ENCODE measurements around the gene LOX. TPM values are rescaled to one million over a fixed set of nuclear protein-coding genes. Genes with fewer than 3 reads are reported as not detected.

The LOX gene
- total RNA-seq, 1 donor: 0.42 TPM

- Histone ChIP-seq H3K4me3 (ENCODE audit: low read length) (no peak overlapping the region), H3K4me1 (ENCODE audit: insufficient read depth, low read length) (peaks cover 18% of the 10 kb centered on the region), H3K9me3 (ENCODE audit: low read depth, low read length) (no peaks in the 10 kb centered on the region), H3K27me3 (ENCODE audit: insufficient read depth, low read length) (peaks cover 36% of the 10 kb centered on the region)
Observed at GRCh38 chr5:122081541-122081940, 3.5 kb upstream of the LOX start.

- no peak overlapping the region for H3K4me3 ChIP-seq (ENCODE audit: low read length)
- H3K27me3 ChIP-seq (ENCODE audit: insufficient read depth, low read length): peaks cover 44% of the 10 kb centered on the region
Observed at GRCh38 chr5:122077366-122078115, 518 bp downstream of the LOX start.

GRCh38 chr5:122076669-122077365, 1.2 kb downstream of the LOX start:
- Histone ChIP-seq H3K9me3 (ENCODE audit: low read depth, low read length) (no peaks in the 10 kb centered on the region), H3K4me1 (ENCODE audit: insufficient read depth, low read length) (peaks cover 20% of the 10 kb centered on the region), H3K27me3 (ENCODE audit: insufficient read depth, low read length) (peaks cover 44% of the 10 kb centered on the region), H3K4me3 (ENCODE audit: low read length) (no peak overlapping the region)

More at GRCh38 chr5:122077366-122078115, 518 bp downstream of the LOX start:
- Histone ChIP-seq H3K4me1 (ENCODE audit: insufficient read depth, low read length) (peaks cover 20% of the 10 kb centered on the region), H3K9me3 (ENCODE audit: low read depth, low read length) (no peaks in the 10 kb centered on the region)

- Histone ChIP-seq H3K9me3 (ENCODE audit: low read depth, low read length) (no peaks in the 10 kb centered on the region), H3K4me3 (ENCODE audit: low read length) (no peak overlapping the region), H3K27me3 (ENCODE audit: insufficient read depth, low read length) (peaks cover 44% of the 10 kb centered on the region), H3K4me1 (ENCODE audit: insufficient read depth, low read length) (peaks cover 20% of the 10 kb centered on the region)
Observed at GRCh38 chr5:122076050-122076461, 2.0 kb downstream of the LOX start.

- H3K4me3 ChIP-seq (ENCODE audit: low read length): no peak overlapping the region
- H3K27me3 ChIP-seq (ENCODE audit: insufficient read depth, low read length): peaks cover 30% of the 10 kb centered on the region
- peaks cover 20% of the 10 kb centered on the region for H3K4me1 ChIP-seq (ENCODE audit: insufficient read depth, low read length)
- H3K9me3 ChIP-seq (ENCODE audit: low read depth, low read length): no peaks in the 10 kb centered on the region
Observed at GRCh38 chr5:122073864-122074263, 4.2 kb downstream of the LOX start.

- Histone ChIP-seq H3K4me1 (ENCODE audit: insufficient read depth, low read length) (peaks cover 16% of the 10 kb centered on the region), H3K4me3 (ENCODE audit: low read length) (no peak overlapping the region), H3K9me3 (ENCODE audit: low read depth, low read length) (no peaks in the 10 kb centered on the region), H3K27me3 (ENCODE audit: insufficient read depth, low read length) (peaks cover 23% of the 10 kb centered on the region)
Observed at GRCh38 chr5:122073018-122073417, 5.0 kb downstream of the LOX start.

GRCh38 chr5:122067390-122067789, 10.7 kb downstream of the LOX start:
- Histone ChIP-seq H3K4me1 (ENCODE audit: insufficient read depth, low read length) (no peaks in the 10 kb centered on the region), H3K9me3 (ENCODE audit: low read depth, low read length) (no peaks in the 10 kb centered on the region), H3K4me3 (ENCODE audit: low read length) (no peak overlapping the region), H3K27me3 (ENCODE audit: insufficient read depth, low read length) (no peaks in the 10 kb centered on the region)

- H3K4me1 ChIP-seq (ENCODE audit: insufficient read depth, low read length): no peaks in the 10 kb centered on the region
- H3K4me3 ChIP-seq (ENCODE audit: low read length): no peak overlapping the region
- no peaks in the 10 kb centered on the region for H3K27me3 ChIP-seq (ENCODE audit: insufficient read depth, low read length)
- no peaks in the 10 kb centered on the region for H3K9me3 ChIP-seq (ENCODE audit: low read depth, low read length)
Observed at GRCh38 chr5:122064992-122065391, 13.1 kb downstream of the LOX start.

- Histone ChIP-seq H3K4me3 (ENCODE audit: low read length) (no peak overlapping the region), H3K4me1 (ENCODE audit: insufficient read depth, low read length) (no peaks in the 10 kb centered on the region), H3K9me3 (ENCODE audit: low read depth, low read length) (no peaks in the 10 kb centered on the region), H3K27me3 (ENCODE audit: insufficient read depth, low read length) (no peaks in the 10 kb centered on the region)
Observed at GRCh38 chr5:122063836-122064235, 14.2 kb downstream of the LOX start.

- Histone ChIP-seq H3K27me3 (ENCODE audit: insufficient read depth, low read length) (no peaks in the 10 kb centered on the region), H3K9me3 (ENCODE audit: low read depth, low read length) (no peaks in the 10 kb centered on the region), H3K4me3 (ENCODE audit: low read length) (no peak overlapping the region), H3K4me1 (ENCODE audit: insufficient read depth, low read length) (no peaks in the 10 kb centered on the region)
Observed at GRCh38 chr5:122062205-122062604, 15.9 kb downstream of the LOX start.

- Histone ChIP-seq H3K4me1 (ENCODE audit: insufficient read depth, low read length) (no peaks in the 10 kb centered on the region), H3K9me3 (ENCODE audit: low read depth, low read length) (no peaks in the 10 kb centered on the region), H3K27me3 (ENCODE audit: insufficient read depth, low read length) (no peaks in the 10 kb centered on the region), H3K4me3 (ENCODE audit: low read length) (no peak overlapping the region)
Observed at GRCh38 chr5:122056913-122057312, 21.1 kb downstream of the LOX start.

- Histone ChIP-seq H3K4me3 (ENCODE audit: low read length) (no peak overlapping the region), H3K27me3 (ENCODE audit: insufficient read depth, low read length) (no peaks in the 10 kb centered on the region), H3K4me1 (ENCODE audit: insufficient read depth, low read length) (no peaks in the 10 kb centered on the region), H3K9me3 (ENCODE audit: low read depth, low read length) (no peaks in the 10 kb centered on the region)
Observed at GRCh38 chr5:122054266-122054665, 23.8 kb downstream of the LOX start.

- no peaks in the 10 kb centered on the region for H3K9me3 ChIP-seq (ENCODE audit: low read depth, low read length)
- no peaks in the 10 kb centered on the region for H3K4me1 ChIP-seq (ENCODE audit: insufficient read depth, low read length)
- no peaks in the 10 kb centered on the region for H3K27me3 ChIP-seq (ENCODE audit: insufficient read depth, low read length)
- no peak overlapping the region for H3K4me3 ChIP-seq (ENCODE audit: low read length)
Observed at GRCh38 chr5:122053181-122054109, 24.6 kb downstream of the LOX start.

GRCh38 chr5:122051569-122051968, 26.5 kb downstream of the LOX start:
- Histone ChIP-seq H3K27me3 (ENCODE audit: insufficient read depth, low read length) (no peaks in the 10 kb centered on the region), H3K4me1 (ENCODE audit: insufficient read depth, low read length) (no peaks in the 10 kb centered on the region), H3K4me3 (ENCODE audit: low read length) (no peak overlapping the region), H3K9me3 (ENCODE audit: low read depth, low read length) (no peaks in the 10 kb centered on the region)

GRCh38 chr5:122050959-122051358, 27.1 kb downstream of the LOX start:
- no peak overlapping the region for H3K4me3 ChIP-seq (ENCODE audit: low read length)
- H3K27me3 ChIP-seq (ENCODE audit: insufficient read depth, low read length): no peaks in the 10 kb centered on the region
- H3K9me3 ChIP-seq (ENCODE audit: low read depth, low read length): no peaks in the 10 kb centered on the region
- no peaks in the 10 kb centered on the region for H3K4me1 ChIP-seq (ENCODE audit: insufficient read depth, low read length)

Measured in mononuclear cell (primary cell).